Raji (cell line): Measurements from ENCODE around the gene HTR1E.

Experiments
- POLR2A ChIP-seq: IDR thresholded peaks from 2 replicates; pipeline ENCODE4 v1.6.1; 2011; ENCODE audit warnings: low read depth, low read length, control low read depth; ENCODE audit not compliant: insufficient read depth

HTR1E gene

DNA sequence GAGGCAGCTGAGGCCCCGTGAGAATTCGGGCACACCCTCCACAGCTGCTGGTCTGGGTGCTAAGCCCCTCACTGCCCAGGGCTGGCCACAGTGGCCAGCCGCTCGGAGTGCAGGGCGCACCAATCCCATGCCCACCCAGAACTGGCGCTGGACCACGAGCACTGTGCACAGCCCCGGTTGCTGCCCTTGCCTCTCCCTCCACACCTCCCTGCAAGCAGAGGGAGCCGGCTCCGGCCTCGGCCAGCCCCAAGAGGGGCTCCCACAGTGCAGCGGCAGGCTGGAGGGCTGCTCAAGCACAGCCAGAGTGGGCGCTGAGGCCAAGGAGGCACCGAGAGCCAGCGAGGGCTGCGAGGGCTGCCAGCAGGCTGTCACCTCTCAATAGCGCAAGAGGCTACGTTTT is 122.6 kb downstream of the HTR1E start:
- no peak for TF ChIP-seq POLR2A

GRCh38 chr6:87065117-87065516 is 127.8 kb downstream of the HTR1E start:
- no peak for TF ChIP-seq POLR2A
